Stimulated activated CD8-positive, alpha-beta memory T cell treated with anti-CD3 and anti-CD28 coated beads, Interleukin-4, amount 100 ng/mL, for 1 hour (primary cell): ENCODE data around the gene BRME1.

Experiments
- DNase-seq, 2 donors: peaks; one replicate each; pipeline ENCODE4 v3.0.0-alpha.2; 2020; ENCODE audit warnings: low read depth in 2 of 2, low spot score in 1 of 2

Gene BRME1

GRCh38 chr19:13888281-13888680, 17.6 kb downstream of the BRME1 start:
- DNase-seq, result no peak

DNA sequence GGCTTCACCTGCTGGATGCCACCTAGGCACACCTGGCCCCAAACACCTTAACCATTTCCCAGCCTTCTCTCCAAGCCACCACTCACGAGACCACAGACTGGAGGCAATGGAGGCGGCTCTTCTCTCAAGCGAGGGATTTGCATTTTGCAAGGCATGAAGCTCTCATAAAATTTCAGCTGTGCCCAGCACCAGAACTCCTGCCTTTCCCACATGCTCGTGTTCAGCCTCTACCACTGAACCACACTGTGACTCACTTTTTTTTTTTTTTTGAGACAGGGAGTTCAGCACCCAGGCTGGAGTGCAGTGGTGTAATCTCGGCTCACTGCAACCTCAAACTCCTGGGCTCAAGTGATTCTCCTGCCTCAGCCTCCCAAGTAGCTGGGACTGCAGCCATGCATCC, 18.4 kb downstream of the BRME1 start:
- no peak for DNase-seq

GRCh38 chr19:13887018-13887436, 18.9 kb downstream of the BRME1 start:
- DNase-seq, result peak in 1 of 2 donors; percentile 36

GRCh38 chr19:13885826-13886365, 20.0 kb downstream of the BRME1 start:
- no peak for DNase-seq

DNA sequence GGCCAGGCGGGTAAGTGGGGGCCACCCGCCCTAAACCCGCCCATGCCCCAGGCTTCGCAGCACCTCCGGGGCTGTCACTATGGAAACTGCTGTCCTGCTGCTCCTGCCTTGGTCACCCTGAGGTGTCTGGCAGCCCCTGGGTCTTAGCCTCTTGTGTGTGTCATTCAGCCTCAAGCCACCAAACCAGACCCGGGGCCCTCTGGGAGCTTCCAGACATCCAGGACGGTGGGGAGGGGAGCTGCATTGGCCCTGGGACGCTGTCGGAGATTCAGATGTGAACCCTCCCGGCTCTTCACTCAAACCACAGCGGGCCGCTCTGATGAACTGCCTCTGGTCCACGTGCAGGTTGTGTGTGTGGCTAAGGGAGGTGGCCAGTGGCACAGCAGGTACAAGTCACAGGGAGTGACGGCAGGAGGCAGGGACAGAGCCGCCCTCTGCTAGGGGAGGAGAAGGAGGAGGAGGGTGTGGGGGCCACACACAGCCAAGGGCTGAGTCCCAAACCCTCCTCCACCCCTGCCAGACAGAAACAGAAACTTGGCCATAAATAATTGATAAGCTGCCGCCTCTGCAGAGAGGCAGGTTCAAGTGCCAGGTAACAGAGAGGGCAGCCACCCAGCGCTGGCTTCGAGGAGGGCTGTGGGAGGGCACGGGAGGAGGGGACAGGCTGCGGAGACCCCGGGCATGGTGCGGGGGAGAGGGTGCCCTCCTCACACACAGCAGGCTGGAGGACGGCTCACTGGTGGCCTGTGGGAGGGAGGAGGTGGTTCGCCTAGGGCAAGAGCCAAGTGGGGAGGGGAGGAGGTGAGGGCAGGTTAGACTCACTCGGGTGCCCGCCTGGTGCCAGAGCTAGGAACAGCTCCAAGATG, 21.0 kb downstream of the BRME1 start:
- DNase-seq, result no peak

- DNase-seq, result no peak
Observed at GRCh38 chr19:13883516-13884064, 22.3 kb downstream of the BRME1 start.

GRCh38 chr19:13882836-13883235, 23.1 kb downstream of the BRME1 start:
- DNase-seq, result no peak

DNA sequence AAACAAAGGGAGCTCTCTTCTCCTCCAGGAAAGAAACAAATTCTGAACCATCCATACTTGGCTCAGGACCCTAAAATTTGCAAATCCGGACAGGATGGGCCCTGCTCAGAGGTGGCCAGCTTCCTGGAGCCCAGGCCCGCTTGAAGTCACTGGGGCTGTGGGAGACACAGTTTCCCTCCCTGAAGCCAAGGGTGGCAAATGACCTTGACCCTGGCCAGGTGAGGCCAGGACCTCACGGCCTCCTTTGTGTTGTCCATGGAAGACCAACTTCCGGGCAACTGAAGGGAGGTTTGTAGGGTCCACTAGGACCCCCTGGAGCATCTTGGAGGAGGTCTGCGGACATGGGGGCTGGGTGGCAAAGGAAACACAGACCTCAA, 23.5 kb downstream of the BRME1 start:
- no peak for DNase-seq

DNA sequence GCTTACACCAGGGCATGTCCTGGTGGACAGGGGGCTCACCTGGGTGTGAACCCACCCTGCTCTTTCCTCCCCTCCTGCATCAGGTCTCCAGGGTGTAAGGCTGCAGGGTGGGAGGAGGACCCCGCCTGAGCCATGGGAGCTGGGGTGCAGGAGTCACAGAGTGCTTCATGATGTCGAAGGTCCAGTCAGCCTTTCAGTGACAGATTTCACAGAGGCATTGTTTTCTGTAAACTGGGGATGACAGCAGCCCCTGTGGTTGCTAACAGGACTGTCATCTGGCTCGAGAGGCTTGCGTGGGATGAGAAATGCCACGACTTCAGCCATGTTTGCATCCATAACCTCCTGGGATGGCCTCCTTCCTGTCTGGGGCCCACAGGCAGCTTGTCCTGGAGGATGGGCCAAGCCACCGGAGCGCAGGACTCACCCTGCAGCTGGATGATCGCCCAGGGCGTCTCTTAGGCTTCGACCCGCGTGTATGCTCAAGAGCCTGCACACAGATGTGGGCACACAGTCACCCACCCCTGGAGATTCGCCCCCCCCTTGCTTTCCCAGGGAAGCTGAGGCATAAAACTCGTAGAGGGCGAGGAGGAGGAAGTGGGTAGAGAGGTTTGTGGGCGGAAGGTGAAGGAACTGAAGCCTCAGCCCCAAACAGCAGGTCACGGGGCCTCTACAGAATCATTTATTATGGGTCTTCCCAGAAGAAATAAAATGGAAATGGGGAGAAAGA, 24.1 kb downstream of the BRME1 start:
- no peak for DNase-seq

GRCh38 chr19:13881251-13881691, 24.6 kb downstream of the BRME1 start:
- DNase-seq, result no peak

GRCh38 chr19:13880059-13881043, 25.6 kb downstream of the BRME1 start:
- DNase-seq, result peak; percentile 96 to 98

DNA sequence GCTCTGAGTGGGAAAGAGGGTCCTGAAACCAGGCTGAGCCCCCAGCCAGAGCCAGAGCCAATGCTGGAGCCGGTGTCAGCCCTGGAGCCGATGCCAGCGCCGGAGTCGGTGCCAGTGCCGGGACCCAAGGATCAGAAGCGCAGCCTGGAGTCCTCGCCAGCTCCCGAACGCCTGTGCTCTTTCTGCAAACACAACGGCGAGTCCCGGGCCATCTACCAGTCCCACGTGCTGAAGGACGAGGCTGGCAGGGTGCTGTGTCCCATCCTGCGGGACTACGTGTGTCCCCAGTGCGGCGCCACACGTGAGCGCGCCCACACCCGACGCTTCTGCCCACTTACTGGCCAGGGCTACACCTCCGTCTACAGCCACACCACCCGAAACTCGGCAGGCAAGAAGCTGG, 28.6 kb downstream of the BRME1 start:
- DNase-seq, result no peak

DNA sequence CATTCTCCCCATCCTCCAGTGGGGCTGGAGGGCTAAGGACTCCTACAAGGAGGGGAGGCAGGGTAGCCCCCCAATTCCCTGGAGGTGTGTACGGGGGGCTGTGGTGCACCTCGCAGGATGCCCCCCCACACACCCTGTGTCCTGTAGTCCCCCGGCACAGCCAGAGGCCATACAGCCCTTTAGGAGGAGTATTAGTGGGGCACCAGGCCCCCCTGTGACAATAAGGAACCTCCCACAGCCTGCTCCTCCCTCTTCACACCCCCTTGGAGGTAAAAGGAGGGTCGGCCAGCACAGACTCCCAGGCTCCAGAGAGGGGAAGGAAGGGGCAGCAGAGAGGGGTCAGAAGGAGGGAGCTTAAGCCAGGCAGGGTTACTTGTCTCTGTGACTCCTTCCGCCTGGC, 29.1 kb downstream of the BRME1 start, which contains the start of gene NANOS3:
NANOS3 (plus strand) TSS at position 301 of the 400 bp plus-strand sequence. CDS start 115 bp downstream, outside the sequence.
- no peak for DNase-seq

GRCh38 chr19:13875824-13876223, 30.1 kb downstream of the BRME1 start:
- DNase-seq, result no peak

DNA sequence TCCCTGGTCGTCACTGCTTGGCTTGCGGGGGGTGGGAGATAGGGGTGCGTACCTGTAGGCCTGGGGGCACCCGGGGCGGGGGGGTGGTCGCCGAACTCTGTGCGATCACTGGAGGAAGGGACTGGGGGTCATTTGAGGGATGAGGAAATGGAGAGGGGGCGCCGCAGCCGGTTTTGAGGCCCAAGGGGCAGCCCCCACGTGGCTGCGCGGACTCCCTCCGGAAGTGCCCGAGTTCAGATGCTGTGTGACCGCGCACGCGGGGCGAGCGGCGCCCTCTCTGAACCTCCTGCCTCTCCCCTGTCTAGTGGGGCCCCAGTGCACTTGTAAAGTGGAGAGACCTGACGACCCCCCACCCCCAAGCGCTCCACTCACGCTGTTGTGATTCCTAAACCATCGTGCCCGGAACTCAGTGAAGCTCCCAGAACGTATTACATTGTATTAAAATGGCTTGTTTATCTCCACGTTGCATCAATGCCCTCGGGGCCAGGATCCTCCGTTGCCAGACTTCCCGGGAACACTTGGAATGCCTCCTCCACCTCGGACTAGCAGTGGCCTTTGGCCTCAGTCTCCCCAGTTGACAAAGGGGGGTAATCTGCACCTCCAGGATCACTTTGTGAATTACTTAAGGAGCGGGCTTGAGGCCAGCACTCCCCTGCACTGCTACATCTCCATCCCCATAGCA, 31.9 kb downstream of the BRME1 start:
- DNase-seq, result no peak

- DNase-seq, result no peak
Observed at GRCh38 chr19:13872695-13873389, 33.1 kb downstream of the BRME1 start.

- DNase-seq, result no peak
Observed at GRCh38 chr19:13872339-13872694, 33.6 kb downstream of the BRME1 start.

DNA sequence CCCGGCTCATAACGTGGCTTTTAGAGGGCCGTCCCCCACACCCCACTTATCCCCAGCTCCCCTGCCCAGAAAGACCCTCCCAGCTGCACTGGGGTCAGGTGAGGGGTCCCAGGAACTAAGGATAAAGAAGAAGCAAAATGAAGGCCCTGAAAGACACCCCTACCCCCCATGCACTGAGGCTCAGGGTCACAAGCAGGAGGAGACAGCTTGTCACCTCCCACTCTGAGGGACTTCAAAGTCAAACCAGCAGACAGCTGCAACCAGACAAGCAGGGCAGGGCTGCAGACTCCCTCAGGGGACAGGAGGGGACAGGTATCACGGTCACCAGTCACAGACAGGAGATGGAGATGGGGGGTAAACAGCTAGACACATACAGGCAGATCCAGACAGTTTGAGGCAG, 35.0 kb downstream of the BRME1 start:
- DNase-seq, result no peak

- no peak for DNase-seq
Observed at GRCh38 chr19:13869281-13869680, 36.6 kb downstream of the BRME1 start.
